Adrenal gland (tissue), 5 donors: ENCODE results near the gene RIMBP2.

ENCODE experiments used
- CTCF ChIP-seq, 6 experiments: fragments of 450-650 bp in 4 of 6; fragments of 200-600 bp in 2 of 6; sonication (generic) in 1 of 6; IDR thresholded peaks; 1 replicate in 5 of 6; 2 replicates in 1 of 6; pipeline versions ENCODE4 v1.5.1 to v1.8.0; 2016 to 2021; ENCODE audit warnings: antibody characterized with exemption in 6 of 6, mild to moderate bottlenecking in 2 of 6, moderate library complexity in 1 of 6
- POLR2A ChIP-seq, 2 donors: fragments of 450-650 bp; IDR thresholded peaks; one replicate each; pipeline ENCODE4 v1.6.1; 2017; ENCODE audit warnings: antibody characterized with exemption in 2 of 2, mild to moderate bottlenecking in 2 of 2, moderate library complexity in 1 of 2
- donor health status: DM: no; HTN: no; CAD: no.

- TF ChIP-seq CTCF (IDR thresholded peaks at IDR 0.05) (no peak), POLR2A (IDR thresholded peaks at IDR 0.05) (no peak)
Measured at GRCh38 chr12:130708648-130709047, 7.5 kb downstream of the RIMBP2 start.
